Uterus (tissue), 4 donors: Measurements from ENCODE around the gene ENO2. TPM values are rescaled to one million over a fixed set of nuclear protein-coding genes. Genes with fewer than 3 reads are reported as not detected.
"Not testable (repeated sequence)": the region's sequence is repeated elsewhere in the genome, so short reads cannot be mapped to it uniquely, and the experiment has no call there.

Source experiments
- DNase-seq, 2 donors: peaks; one replicate each; pipeline ENCODE4 v3.0.0-alpha.2; 2019 to 2020
- H3K27ac ChIP-seq, 2 donors: fragments of 200-600 bp; sonication (generic); 1 replicate in 1 of 2; 2 replicates in 1 of 2; pipeline ENCODE4 v1.5.1; 2016 to 2018
- H3K27me3 ChIP-seq, 2 donors: fragments of 200-600 bp; sonication (generic); one replicate each; pipeline ENCODE4 v1.5.1; 2018 to 2019; ENCODE audit warnings: control low read depth in 1 of 2
- H3K36me3 ChIP-seq, 2 donors: fragments of 200-600 bp; sonication (generic); one replicate each; pipeline ENCODE4 v1.5.1; 2019; ENCODE audit warnings: control low read depth in 1 of 2
- H3K4me1 ChIP-seq, 2 donors: fragments of 200-600 bp; sonication (generic); one replicate each; pipeline ENCODE4 v1.5.1; 2018 to 2019; ENCODE audit warnings: control low read depth in 1 of 2
- H3K4me3 ChIP-seq, 2 donors: fragments of 200-600 bp; sonication (generic); 1 replicate in 1 of 2; 2 replicates in 1 of 2; pipeline ENCODE4 v1.5.1; 2018 to 2019; ENCODE audit warnings: mild to moderate bottlenecking in 1 of 2
- H3K9me3 ChIP-seq, 2 donors: fragments of 200-600 bp; sonication (generic); one replicate each; pipeline ENCODE4 v1.5.1; 2019; ENCODE audit warnings: control low read depth in 1 of 2
- POLR2A ChIP-seq, 2 donors: fragments of 450-650 bp; IDR thresholded peaks; one replicate each; pipeline ENCODE4 v1.6.1; 2016; ENCODE audit warnings: antibody characterized with exemption in 2 of 2, mild to moderate bottlenecking in 1 of 2, moderate library complexity in 1 of 2
- intact Hi-C: fragments of 100-400 bp; cut with DNase I; formaldehyde crosslinking; loops from one replicate; pipeline ENCODE4 v1.15.1; 2023; ENCODE audit warnings: low total_unique reads
- total RNA-seq, 4 donors: library from RNA; depleted of rRNA in 3 of 4; stranded (reverse); fragments of >200 nt in 3 of 4; gene quantifications; one replicate each; pipeline versions ENCODE4 v1.1.0 to v1.2.4, GENCODE V29; 2014 to 2023
- TF ChIP-seq, protein P1 (sequence below), 4 experiments: fragments of 200-600 bp in 2 of 4; fragments of 450-650 bp in 2 of 4; sonication (generic) in 2 of 4; IDR thresholded peaks; one replicate each; pipeline ENCODE4 v1.5.1; 2016 to 2019; ENCODE audit warnings: antibody characterized with exemption in 4 of 4, mild to moderate bottlenecking in 2 of 4, moderate library complexity in 1 of 4
- donor health status: DM: yes; HTN: yes; CAD: no.

ENO2 gene
- total RNA-seq, 4 donors from 2014 or later = 9.7 to 84.7 (median 24.4) TPM

DNA sequence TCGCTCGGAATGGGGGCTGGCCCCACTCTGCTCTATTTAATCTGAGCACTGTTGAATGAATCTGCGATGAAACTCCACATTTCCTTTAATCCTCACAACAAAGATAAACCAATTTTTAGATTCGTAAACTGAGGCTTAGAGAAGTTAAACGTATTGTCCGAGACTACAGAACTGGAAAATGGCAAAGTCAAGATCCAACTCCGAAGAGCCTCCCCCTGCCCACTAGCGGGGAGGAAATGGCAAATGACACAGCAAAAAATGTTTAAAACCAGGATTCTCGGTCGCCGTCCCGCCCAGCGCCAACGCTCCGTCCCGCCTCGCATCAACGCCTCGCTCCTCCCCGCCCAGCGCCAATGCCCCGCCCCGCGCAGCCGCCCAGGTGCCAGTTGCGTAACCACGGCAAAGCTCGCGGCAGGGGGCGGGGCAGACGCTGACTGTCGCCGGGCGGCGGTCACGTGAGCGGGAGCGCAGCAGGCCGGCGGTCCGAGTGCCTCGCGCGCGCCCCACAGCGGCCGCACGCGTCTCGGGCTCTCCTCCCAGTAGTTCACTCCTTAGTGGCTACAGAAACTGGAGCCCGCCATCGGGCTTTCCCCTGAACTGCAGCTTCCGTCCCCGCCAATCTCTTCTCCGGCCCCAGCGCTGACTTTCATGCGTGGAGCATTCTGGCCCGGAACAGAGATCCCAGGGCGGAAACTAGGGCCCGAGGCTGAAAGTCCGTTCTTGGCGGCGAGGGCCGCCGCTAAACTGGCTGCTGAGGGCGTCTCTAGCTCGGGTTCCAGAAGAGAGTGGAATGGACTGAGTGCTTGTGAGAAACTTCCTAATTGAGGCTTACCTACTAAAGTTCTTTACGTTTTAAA, 23.4 kb upstream of the ENO2 start:
- no peaks in the 10 kb centered on the region for H3K36me3 ChIP-seq
- peak overlapping the region; percentile 90 for H3K27ac ChIP-seq
- no peaks in the 10 kb centered on the region for H3K9me3 ChIP-seq
- H3K27me3 ChIP-seq = no peaks in the 10 kb centered on the region
- intact Hi-C loops = no loop called here
- H3K4me1 ChIP-seq = no peaks in the 10 kb centered on the region
- H3K4me3 ChIP-seq = peak overlapping the region; percentile 34 to 37
- TF ChIP-seq, protein P1, sequence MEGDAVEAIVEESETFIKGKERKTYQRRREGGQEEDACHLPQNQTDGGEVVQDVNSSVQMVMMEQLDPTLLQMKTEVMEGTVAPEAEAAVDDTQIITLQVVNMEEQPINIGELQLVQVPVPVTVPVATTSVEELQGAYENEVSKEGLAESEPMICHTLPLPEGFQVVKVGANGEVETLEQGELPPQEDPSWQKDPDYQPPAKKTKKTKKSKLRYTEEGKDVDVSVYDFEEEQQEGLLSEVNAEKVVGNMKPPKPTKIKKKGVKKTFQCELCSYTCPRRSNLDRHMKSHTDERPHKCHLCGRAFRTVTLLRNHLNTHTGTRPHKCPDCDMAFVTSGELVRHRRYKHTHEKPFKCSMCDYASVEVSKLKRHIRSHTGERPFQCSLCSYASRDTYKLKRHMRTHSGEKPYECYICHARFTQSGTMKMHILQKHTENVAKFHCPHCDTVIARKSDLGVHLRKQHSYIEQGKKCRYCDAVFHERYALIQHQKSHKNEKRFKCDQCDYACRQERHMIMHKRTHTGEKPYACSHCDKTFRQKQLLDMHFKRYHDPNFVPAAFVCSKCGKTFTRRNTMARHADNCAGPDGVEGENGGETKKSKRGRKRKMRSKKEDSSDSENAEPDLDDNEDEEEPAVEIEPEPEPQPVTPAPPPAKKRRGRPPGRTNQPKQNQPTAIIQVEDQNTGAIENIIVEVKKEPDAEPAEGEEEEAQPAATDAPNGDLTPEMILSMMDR (IDR thresholded peaks at IDR 0.05) = peak; percentile 84 to 97 (median 94)
- peak; percentile 67 to 81 for TF ChIP-seq POLR2A (IDR thresholded peaks at IDR 0.05)
- DNase-seq = peak; percentile 97 to 98

DNA sequence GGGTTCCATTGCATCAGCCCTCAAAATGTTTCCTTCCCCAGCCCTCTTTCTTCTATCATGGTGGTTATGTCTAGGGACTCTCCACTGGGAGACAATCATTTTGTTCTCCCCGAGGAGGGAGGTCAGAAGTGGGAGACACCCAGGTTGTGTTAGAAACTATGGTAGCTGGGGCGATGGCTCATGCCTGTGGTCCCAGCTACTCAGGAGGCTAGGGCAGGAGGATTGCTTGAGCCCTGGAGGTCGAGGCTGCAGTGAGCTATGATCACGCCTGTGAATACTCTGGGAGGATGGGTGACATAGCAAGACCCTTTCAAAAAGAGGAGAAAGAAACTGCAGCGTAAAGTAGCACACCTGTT, 22.8 kb upstream of the ENO2 start:
- Histone ChIP-seq H3K4me3 (peak overlapping the region; percentile 34 to 36), H3K4me1 (no peaks in the 10 kb centered on the region), H3K36me3 (no peaks in the 10 kb centered on the region), H3K27me3 (no peaks in the 10 kb centered on the region), H3K9me3 (no peaks in the 10 kb centered on the region), H3K27ac (peak overlapping the region; percentile 86 to 90)
- TF ChIP-seq, protein P1 (IDR thresholded peaks at IDR 0.05) = no peak
- no peak for TF ChIP-seq POLR2A (IDR thresholded peaks at IDR 0.05)
- DNase-seq = no peak
- intact Hi-C loops = no loop called here

DNA sequence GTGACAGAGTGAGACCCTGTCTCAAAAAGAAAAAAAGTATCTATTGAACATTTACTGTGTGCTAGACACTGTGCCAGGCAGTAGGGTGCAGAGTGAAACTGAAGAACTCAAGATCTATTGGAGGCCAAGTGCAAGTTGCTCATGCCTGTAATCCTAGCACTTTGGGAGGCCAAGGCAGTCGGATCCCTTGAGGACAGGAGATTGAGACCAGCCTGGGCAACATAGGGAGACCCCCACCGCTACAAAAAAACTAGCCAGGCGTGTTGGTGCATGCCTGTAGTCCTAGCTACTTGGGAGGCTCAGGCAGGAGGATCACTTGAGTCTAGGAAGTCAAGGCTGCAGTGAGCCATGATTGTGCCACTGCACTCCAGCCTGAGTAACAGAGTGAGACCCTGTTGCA, 21.7 kb upstream of the ENO2 start:
- H3K4me1 ChIP-seq, H3K27me3 ChIP-seq, H3K27ac ChIP-seq, H3K36me3 ChIP-seq, H3K9me3 ChIP-seq, H3K4me3 ChIP-seq, intact Hi-C loops, DNase-seq: not testable (repeated sequence)

DNA sequence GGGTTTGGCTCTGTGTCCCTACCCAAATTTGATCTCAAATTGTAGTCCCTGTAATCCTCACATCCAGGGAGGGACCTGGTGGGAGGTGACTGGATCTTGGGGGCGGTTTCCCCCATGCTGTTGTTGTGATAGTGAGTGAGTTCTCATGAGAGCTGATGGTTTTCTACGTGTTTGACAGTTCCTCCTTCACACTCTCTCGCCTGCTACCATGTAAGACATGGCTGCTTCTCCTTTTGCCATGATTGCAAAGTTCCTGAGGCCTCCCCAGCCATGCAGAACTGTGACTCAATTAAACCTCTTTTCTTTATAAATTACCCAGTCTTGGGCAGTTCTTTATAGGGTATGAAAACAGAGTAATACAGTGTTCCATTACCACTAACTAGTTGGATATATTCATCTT, 20.1 kb upstream of the ENO2 start:
- Histone ChIP-seq H3K4me3 (no peak overlapping the region), H3K27me3 (no peaks in the 10 kb centered on the region), H3K36me3 (no peaks in the 10 kb centered on the region), H3K27ac (no peak overlapping the region), H3K9me3 (no peaks in the 10 kb centered on the region), H3K4me1 (no peaks in the 10 kb centered on the region)
- DNase-seq = no peak
- intact Hi-C loops = no loop called here
- TF ChIP-seq, protein P1 (IDR thresholded peaks at IDR 0.05) = no peak
- no peak for TF ChIP-seq POLR2A (IDR thresholded peaks at IDR 0.05)

DNA sequence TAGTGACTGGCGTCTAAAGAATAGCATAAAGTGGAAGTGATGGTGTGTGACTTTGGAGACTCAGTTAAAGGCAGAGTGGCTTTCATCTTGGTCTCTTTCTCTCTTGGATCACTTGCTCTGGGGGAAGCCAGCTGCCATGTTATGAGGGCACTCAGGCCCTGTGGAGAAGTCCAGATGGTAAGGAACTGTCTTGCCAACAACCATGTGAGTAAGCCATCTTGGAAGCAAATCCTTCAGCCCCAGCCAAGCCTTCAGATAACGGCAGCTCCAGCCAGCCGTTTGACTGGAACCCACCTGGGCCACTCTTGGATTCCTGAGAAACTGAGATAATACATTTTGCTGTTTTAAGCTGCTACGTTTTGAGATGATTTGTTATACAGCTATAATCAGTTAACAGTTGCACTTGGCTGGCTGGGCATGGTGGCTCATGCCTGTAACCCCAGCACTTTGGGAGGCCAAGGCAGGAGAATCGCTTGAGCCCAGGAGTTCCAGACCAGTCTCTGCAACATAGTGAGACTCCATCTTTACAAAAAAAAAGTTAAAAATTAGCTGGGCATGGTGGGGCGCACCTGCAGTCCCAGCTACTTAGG, 17.4 kb upstream of the ENO2 start:
- H3K27me3 ChIP-seq = no peaks in the 10 kb centered on the region
- DNase-seq = no peak
- intact Hi-C loops = no loop called here
- H3K9me3 ChIP-seq = no peaks in the 10 kb centered on the region
- no peaks in the 10 kb centered on the region for H3K4me1 ChIP-seq
- H3K36me3 ChIP-seq = no peaks in the 10 kb centered on the region
- no peak for TF ChIP-seq POLR2A (IDR thresholded peaks at IDR 0.05)
- TF ChIP-seq, protein P1 (IDR thresholded peaks at IDR 0.05) = no peak
- no peak overlapping the region for H3K4me3 ChIP-seq
- H3K27ac ChIP-seq = no peak overlapping the region
